ENCODE measurements around the gene CD207. TPM values are rescaled to one million over a fixed set of nuclear protein-coding genes. Genes with fewer than 3 reads are reported as not detected.

CD207 gene
- total RNA-seq, 1 donor from 2014 or later, result not detected

GRCh38 chr2:70842401-70842800, 6.8 kb upstream of the CD207 start:
- H3K9me3 ChIP-seq (ENCODE audit: low read depth), result no peaks in the 10 kb centered on the region
- Mint-ChIP-seq H3K9me3 (peaks cover 9% of the 10 kb centered on the region), H3K4me3 (no peak overlapping the region), H3K27ac (no peak overlapping the region), H3K27me3 (ENCODE audit: insufficient read depth, low read depth) (peaks cover 5% of the 10 kb centered on the region), H3K36me3 (no peaks in the 10 kb centered on the region), H3K4me1 (no peaks in the 10 kb centered on the region)
- TF ChIP-seq EZH2phosphoT487 (IDR thresholded peaks at IDR 0.05) (no peak), EZH2 (IDR thresholded peaks at IDR 0.05) (no peak), CTCF (IDR thresholded peaks at IDR 0.05) (no peak)
- no peaks in the 10 kb centered on the region for H4K20me1 ChIP-seq (ENCODE audit: low read depth)
- H3K4me1 ChIP-seq, result no peaks in the 10 kb centered on the region
- no peaks in the 10 kb centered on the region for H3F3A ChIP-seq (ENCODE audit: low read depth)
- H3K27ac ChIP-seq, result no peak overlapping the region
- no peak overlapping the region for H3K4me2 ChIP-seq
- DNase-seq (ENCODE audit: low spot score), result no peak
- no peak overlapping the region for H3K9ac ChIP-seq
- H3K79me2 ChIP-seq (ENCODE audit: low read depth), result no peaks in the 10 kb centered on the region
- no peaks in the 10 kb centered on the region for H3K36me3 ChIP-seq
- H2AFZ ChIP-seq (replicated peaks), result peak overlapping the region; percentile 76
- H3K4me3 ChIP-seq, result no peak overlapping the region
- H3K27me3 ChIP-seq, result peaks cover 9% of the 10 kb centered on the region

- no peaks in the 10 kb centered on the region for H3K36me3 Mint-ChIP-seq
- H3K4me3 Mint-ChIP-seq, result no peak overlapping the region
- peaks cover 6% of the 10 kb centered on the region for H3K9me3 Mint-ChIP-seq
- H4K20me1 ChIP-seq (ENCODE audit: low read depth), result no peaks in the 10 kb centered on the region
- no peak overlapping the region for H3K9ac ChIP-seq
- H2AFZ ChIP-seq (replicated peaks), result no peak overlapping the region
- TF ChIP-seq CTCF (IDR thresholded peaks at IDR 0.05), result no peak
- TF ChIP-seq EZH2 (IDR thresholded peaks at IDR 0.05), result no peak
- no peak for TF ChIP-seq EZH2phosphoT487 (IDR thresholded peaks at IDR 0.05)
- H3K27ac ChIP-seq, result no peak overlapping the region
- no peaks in the 10 kb centered on the region for H3K9me3 ChIP-seq (ENCODE audit: low read depth)
- no peak overlapping the region for H3K27ac Mint-ChIP-seq
- H3K79me2 ChIP-seq (ENCODE audit: low read depth), result no peaks in the 10 kb centered on the region
- H3K4me3 ChIP-seq, result no peak overlapping the region
- DNase-seq (ENCODE audit: low spot score), result no peak
- no peaks in the 10 kb centered on the region for H3K27me3 ChIP-seq
- no peaks in the 10 kb centered on the region for H3K4me1 ChIP-seq
- no peak overlapping the region for H3K4me2 ChIP-seq
- no peaks in the 10 kb centered on the region for H3F3A ChIP-seq (ENCODE audit: low read depth)
- peaks cover 8% of the 10 kb centered on the region for H3K27me3 Mint-ChIP-seq (ENCODE audit: insufficient read depth, low read depth)
- no peaks in the 10 kb centered on the region for H3K4me1 Mint-ChIP-seq
- H3K36me3 ChIP-seq, result no peaks in the 10 kb centered on the region
Observed at GRCh38 chr2:70837980-70838925, 2.6 kb upstream of the CD207 start.

- no peak overlapping the region for H3K4me3 Mint-ChIP-seq
- peaks cover 8% of the 10 kb centered on the region for H3K9me3 Mint-ChIP-seq
- Histone ChIP-seq H3F3A (ENCODE audit: low read depth) (no peaks in the 10 kb centered on the region), H3K36me3 (no peaks in the 10 kb centered on the region), H2AFZ (replicated peaks) (no peak overlapping the region), H3K9ac (no peak overlapping the region), H3K4me3 (no peak overlapping the region), H3K4me1 (peaks cover 3% of the 10 kb centered on the region), H3K9me3 (ENCODE audit: low read depth) (no peaks in the 10 kb centered on the region), H3K27me3 (no peaks in the 10 kb centered on the region), H3K79me2 (ENCODE audit: low read depth) (no peaks in the 10 kb centered on the region), H4K20me1 (ENCODE audit: low read depth) (no peaks in the 10 kb centered on the region), H3K4me2 (no peak overlapping the region), H3K27ac (no peak overlapping the region)
- TF ChIP-seq EZH2 (IDR thresholded peaks at IDR 0.05) (no peak), CTCF (IDR thresholded peaks at IDR 0.05) (no peak), EZH2phosphoT487 (IDR thresholded peaks at IDR 0.05) (no peak)
- peaks cover 11% of the 10 kb centered on the region for H3K27me3 Mint-ChIP-seq (ENCODE audit: insufficient read depth, low read depth)
- no peaks in the 10 kb centered on the region for H3K36me3 Mint-ChIP-seq
- no peak overlapping the region for H3K27ac Mint-ChIP-seq
- DNase-seq (ENCODE audit: low spot score), result no peak
- H3K4me1 Mint-ChIP-seq, result no peaks in the 10 kb centered on the region
Observed at GRCh38 chr2:70834881-70835280, 735 bp downstream of the CD207 start.
